22Rv1 (cell line): ENCODE results near the gene SH3D19.

ENCODE experiments used
- ZFX ChIP-seq: fragments of 450-650 bp; IDR thresholded peaks from 2 replicates; pipeline ENCODE4 v1.6.1; 2017; ENCODE audit warnings: antibody characterized with exemption, borderline replicate concordance
- TF ChIP-seq, protein P1 (sequence below): fragments of 450-650 bp; IDR thresholded peaks from 2 replicates; pipeline ENCODE4 v1.5.1; 2017; ENCODE audit warnings: mild to moderate bottlenecking

DNA sequence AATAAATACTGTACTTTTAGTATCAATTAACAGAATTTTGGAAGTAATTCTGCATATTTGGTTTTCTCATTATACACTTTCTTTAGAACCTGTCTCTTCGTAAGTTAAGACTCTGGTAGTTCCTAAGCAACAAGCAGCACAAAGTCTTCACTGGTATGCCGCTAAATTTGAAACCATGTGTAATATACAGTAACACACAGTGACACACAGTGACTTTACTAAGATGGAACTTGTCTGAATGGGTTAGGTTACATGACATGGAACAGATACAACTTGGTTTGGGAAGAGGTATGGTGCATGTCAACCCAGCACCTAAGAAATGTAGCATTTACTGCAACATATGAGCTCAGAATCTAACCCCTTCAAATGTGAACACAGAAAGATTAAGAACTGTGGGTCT lies 132.0 kb downstream of the SH3D19 start:
- TF ChIP-seq, protein P1, sequence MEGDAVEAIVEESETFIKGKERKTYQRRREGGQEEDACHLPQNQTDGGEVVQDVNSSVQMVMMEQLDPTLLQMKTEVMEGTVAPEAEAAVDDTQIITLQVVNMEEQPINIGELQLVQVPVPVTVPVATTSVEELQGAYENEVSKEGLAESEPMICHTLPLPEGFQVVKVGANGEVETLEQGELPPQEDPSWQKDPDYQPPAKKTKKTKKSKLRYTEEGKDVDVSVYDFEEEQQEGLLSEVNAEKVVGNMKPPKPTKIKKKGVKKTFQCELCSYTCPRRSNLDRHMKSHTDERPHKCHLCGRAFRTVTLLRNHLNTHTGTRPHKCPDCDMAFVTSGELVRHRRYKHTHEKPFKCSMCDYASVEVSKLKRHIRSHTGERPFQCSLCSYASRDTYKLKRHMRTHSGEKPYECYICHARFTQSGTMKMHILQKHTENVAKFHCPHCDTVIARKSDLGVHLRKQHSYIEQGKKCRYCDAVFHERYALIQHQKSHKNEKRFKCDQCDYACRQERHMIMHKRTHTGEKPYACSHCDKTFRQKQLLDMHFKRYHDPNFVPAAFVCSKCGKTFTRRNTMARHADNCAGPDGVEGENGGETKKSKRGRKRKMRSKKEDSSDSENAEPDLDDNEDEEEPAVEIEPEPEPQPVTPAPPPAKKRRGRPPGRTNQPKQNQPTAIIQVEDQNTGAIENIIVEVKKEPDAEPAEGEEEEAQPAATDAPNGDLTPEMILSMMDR = no peak
- TF ChIP-seq ZFX = no peak
